GM12878 (cell line): ENCODE data around the gene MYMK.

Source experiments
- FOXM1 ChIP-seq: IDR thresholded peaks from 2 replicates; pipeline ENCODE4 v1.6.1; 2012; ENCODE audit warnings: low read depth, mild to moderate bottlenecking, inconsistent platforms, low read length, moderate library complexity
- GATAD2B ChIP-seq: fragments of 450-650 bp; conservative IDR thresholded peaks from 2 replicates; pipeline ENCODE4 v1.6.1; 2017; ENCODE audit warnings: low read depth, mild to moderate bottlenecking, moderate library complexity
- POLR2A ChIP-seq: IDR thresholded peaks from 2 replicates; pipeline ENCODE4 v1.6.1; 2011; ENCODE audit warnings: low read depth, mild to moderate bottlenecking, low read length
- POLR2AphosphoS5 ChIP-seq: IDR thresholded peaks from 2 replicates; pipeline ENCODE4 v1.6.1; 2011; ENCODE audit warnings: mild to moderate bottlenecking, low read length, inconsistent platforms
- TCF7 ChIP-seq: IDR thresholded peaks from 2 replicates; pipeline ENCODE4 v1.6.1; 2014; ENCODE audit warnings: antibody characterized with exemption, borderline replicate concordance
- TF ChIP-seq, protein P1 (sequence below), 3 experiments: IDR thresholded peaks in 2 of 3; conservative IDR thresholded peaks in 1 of 3; 2 replicates each; pipeline ENCODE4 v1.5.1; 2011; ENCODE audit warnings: low read depth in 3 of 3, low read length in 3 of 3, mild to moderate bottlenecking in 3 of 3, control low read depth in 2 of 3, moderate library complexity in 2 of 3, inconsistent platforms in 1 of 3, mixed read lengths in 1 of 3; ENCODE audit not compliant: control insufficient read depth in 2 of 3, insufficient read depth in 1 of 3; ENCODE audit errors: extremely low read depth in 1 of 3

GRCh38 chr9:133521122-133522072 lies 3.4 kb downstream of the MYMK start:
- TF ChIP-seq FOXM1, result no peak
- TF ChIP-seq POLR2AphosphoS5, result no peak
- TF ChIP-seq TCF7, result no peak
- TF ChIP-seq GATAD2B, result no peak
- TF ChIP-seq, protein P1, sequence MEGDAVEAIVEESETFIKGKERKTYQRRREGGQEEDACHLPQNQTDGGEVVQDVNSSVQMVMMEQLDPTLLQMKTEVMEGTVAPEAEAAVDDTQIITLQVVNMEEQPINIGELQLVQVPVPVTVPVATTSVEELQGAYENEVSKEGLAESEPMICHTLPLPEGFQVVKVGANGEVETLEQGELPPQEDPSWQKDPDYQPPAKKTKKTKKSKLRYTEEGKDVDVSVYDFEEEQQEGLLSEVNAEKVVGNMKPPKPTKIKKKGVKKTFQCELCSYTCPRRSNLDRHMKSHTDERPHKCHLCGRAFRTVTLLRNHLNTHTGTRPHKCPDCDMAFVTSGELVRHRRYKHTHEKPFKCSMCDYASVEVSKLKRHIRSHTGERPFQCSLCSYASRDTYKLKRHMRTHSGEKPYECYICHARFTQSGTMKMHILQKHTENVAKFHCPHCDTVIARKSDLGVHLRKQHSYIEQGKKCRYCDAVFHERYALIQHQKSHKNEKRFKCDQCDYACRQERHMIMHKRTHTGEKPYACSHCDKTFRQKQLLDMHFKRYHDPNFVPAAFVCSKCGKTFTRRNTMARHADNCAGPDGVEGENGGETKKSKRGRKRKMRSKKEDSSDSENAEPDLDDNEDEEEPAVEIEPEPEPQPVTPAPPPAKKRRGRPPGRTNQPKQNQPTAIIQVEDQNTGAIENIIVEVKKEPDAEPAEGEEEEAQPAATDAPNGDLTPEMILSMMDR (IDR thresholded peaks at IDR 0.05 in 2 of 3, conservative IDR thresholded peaks at IDR 0.05 in 1 of 3; ENCODE audit: control insufficient read depth in 2 of 3, extremely low read depth in 1 of 3, insufficient read depth in 1 of 3, low read depth in 3 of 3, low read length in 3 of 3), result no peak
- no peak for TF ChIP-seq POLR2A
